Natural killer cell (primary cell): ENCODE results near the gene THRB. TPM values are rescaled to one million over a fixed set of nuclear protein-coding genes. Genes with fewer than 3 reads are reported as not detected.

Experiments used
- ATAC-seq, 3 donors: fragments of 150-1000 bp in 2 of 3; fragments of 200-7000 bp in 1 of 3; cut with Tn5 transposase; 1 replicate in 1 of 3; 2 replicates in 2 of 3; pipeline ENCODE4 v1.10.0; 2021; ENCODE audit warnings: mild to moderate bottlenecking in 2 of 3, moderate library complexity in 2 of 3
- DNase-seq, 2 donors: peaks; one replicate each; pipeline versions ENCODE4 v3.0.0 to v3.0.0-alpha.2; 2013 to 2021; ENCODE audit warnings: mixed read lengths in 1 of 2
- H3K27ac ChIP-seq: one replicate; pipeline ENCODE4 v1.5.1; 2013; ENCODE audit warnings: mild to moderate bottlenecking, low read length
- H3K27me3 ChIP-seq: one replicate; pipeline ENCODE4 v1.6.1; 2013; ENCODE audit warnings: low read length; ENCODE audit not compliant: control insufficient read depth, insufficient read depth
- H3K36me3 ChIP-seq: one replicate; pipeline ENCODE4 v1.6.1; 2013; ENCODE audit warnings: low read length; ENCODE audit not compliant: control insufficient read depth, insufficient read depth
- H3K4me1 ChIP-seq: one replicate; pipeline ENCODE4 v1.6.1; 2013; ENCODE audit warnings: low read length; ENCODE audit not compliant: control insufficient read depth, insufficient read depth
- H3K4me3 ChIP-seq: one replicate; pipeline ENCODE4 v1.5.1; 2013; ENCODE audit warnings: low read length
- H3K9me3 ChIP-seq: one replicate; pipeline ENCODE4 v1.6.1; 2013; ENCODE audit warnings: low read length; ENCODE audit not compliant: control insufficient read depth, insufficient read depth
- H3K27ac Mint-ChIP-seq, 2 donors: one replicate each; pipeline ENCODE4 v1.8.0; 2022; ENCODE audit warnings: mild to moderate bottlenecking in 2 of 2, mixed read lengths in 2 of 2, moderate library complexity in 1 of 2
- H3K27me3 Mint-ChIP-seq, 2 donors: one replicate each; pipeline ENCODE4 v1.8.0; 2022; ENCODE audit warnings: low read depth in 2 of 2, mixed read lengths in 2 of 2
- H3K36me3 Mint-ChIP-seq: one replicate; pipeline ENCODE4 v1.8.0; 2022; ENCODE audit warnings: mixed read lengths
- H3K4me1 Mint-ChIP-seq, 2 donors: one replicate each; pipeline ENCODE4 v1.8.0; 2022; ENCODE audit warnings: mixed read lengths in 2 of 2
- H3K4me3 Mint-ChIP-seq: one replicate; pipeline ENCODE4 v1.8.0; 2022; ENCODE audit warnings: mild to moderate bottlenecking, moderate library complexity, mixed read lengths
- H3K9me3 Mint-ChIP-seq, 2 donors: one replicate each; pipeline ENCODE4 v1.8.0; 2022; ENCODE audit warnings: mixed read lengths in 2 of 2
- CTCF ChIP-seq: fragments of 200-600 bp; IDR thresholded peaks from one replicate; pipeline ENCODE4 v1.8.0; 2022; ENCODE audit warnings: antibody characterized with exemption
- WGBS: methylation state at CpG from one replicate; pipeline ENCODE4 v1.1.7; 2013; ENCODE audit warnings: missing lambda C conversion rate; ENCODE audit not compliant: insufficient coverage; 5-methylcytosine and 5-hydroxymethylcytosine counted together
- intact Hi-C: fragments of 100-400 bp; cut with micrococcal nuclease; formaldehyde crosslinking; loops from one replicate; pipeline ENCODE4 v1.14.2; 2022
- total RNA-seq, 4 donors: library from RNA; stranded (reverse); fragments of 120-200 nt in 1 of 4; gene quantifications; one replicate each; pipeline versions ENCODE4 v1.2.3 to v1.2.4, GENCODE V29; 2013 to 2022

The THRB gene
- total RNA-seq, 3 donors from 2014 or later (not counting 1 experiment from before 2014, with no cell fraction given): 0.05 TPM; not detected in 2

GRCh38 chr3:24368605-24369004 is 126.0 kb downstream of the THRB start:
- Histone ChIP-seq H3K4me1 (no peaks in the 10 kb centered on the region), H3K4me3 (no peak overlapping the region), H3K27me3 (no peaks in the 10 kb centered on the region), H3K27ac (no peak overlapping the region), H3K36me3 (no peaks in the 10 kb centered on the region), H3K9me3 (no peaks in the 10 kb centered on the region)
- Mint-ChIP-seq H3K27ac (no peak overlapping the region), H3K9me3 (peaks cover 0 to 2% of the 10 kb centered on the region in 2 donors), H3K4me1 (no peaks in the 10 kb centered on the region), H3K4me3 (no peak overlapping the region), H3K27me3 (no peaks in the 10 kb centered on the region), H3K36me3 (no peaks in the 10 kb centered on the region)
- WGBS: 50% methylated on average over 1 of the region's 2 CpGs
- DNase-seq (no peak), ATAC-seq (no peak)
- intact Hi-C loops: no loop called here
- no peak for TF ChIP-seq CTCF

- Mint-ChIP-seq H3K27ac (no peak overlapping the region), H3K4me1 (no peaks in the 10 kb centered on the region), H3K4me3 (no peak overlapping the region), H3K9me3 (peaks cover 0 to 2% of the 10 kb centered on the region in 2 donors), H3K27me3 (no peaks in the 10 kb centered on the region), H3K36me3 (no peaks in the 10 kb centered on the region)
- intact Hi-C loops: no loop called here
- WGBS: 80% methylated on average over 2 of the region's 2 CpGs
- no peak for TF ChIP-seq CTCF
- ATAC-seq: no peak
- Histone ChIP-seq H3K27ac (no peak overlapping the region), H3K9me3 (no peaks in the 10 kb centered on the region), H3K27me3 (no peaks in the 10 kb centered on the region), H3K4me3 (no peak overlapping the region), H3K36me3 (no peaks in the 10 kb centered on the region), H3K4me1 (no peaks in the 10 kb centered on the region)
- DNase-seq: no peak
These were observed 126.9 kb downstream of the THRB start for GRCh38 chr3:24367664-24368264.

- DNase-seq: no peak
- H3K9me3 ChIP-seq: no peaks in the 10 kb centered on the region
- intact Hi-C loops: no loop called here
- H3K4me3 ChIP-seq: no peak overlapping the region
- no peaks in the 10 kb centered on the region for H3K4me1 Mint-ChIP-seq
- no peak for TF ChIP-seq CTCF
- H3K4me3 Mint-ChIP-seq: no peak overlapping the region
- peaks cover 2 to 3% of the 10 kb centered on the region in 2 donors for H3K9me3 Mint-ChIP-seq
- no peak overlapping the region for H3K27ac ChIP-seq
- H3K27me3 ChIP-seq: no peaks in the 10 kb centered on the region
- 80% methylated on average over 3 of the region's 3 CpGs for WGBS
- H3K27ac Mint-ChIP-seq: no peak overlapping the region
- no peak for ATAC-seq
- H3K4me1 ChIP-seq: no peaks in the 10 kb centered on the region
- H3K36me3 Mint-ChIP-seq: no peaks in the 10 kb centered on the region
- no peaks in the 10 kb centered on the region for H3K27me3 Mint-ChIP-seq
- H3K36me3 ChIP-seq: no peaks in the 10 kb centered on the region
These were observed 127.4 kb downstream of the THRB start for GRCh38 chr3:24367216-24367615.

GRCh38 chr3:24365168-24365567 is 129.5 kb downstream of the THRB start:
- DNase-seq (no peak), ATAC-seq (no peak)
- Mint-ChIP-seq H3K4me3 (no peak overlapping the region), H3K36me3 (no peaks in the 10 kb centered on the region), H3K9me3 (peaks cover 3 to 5% of the 10 kb centered on the region in 2 donors), H3K27me3 (no peaks in the 10 kb centered on the region), H3K27ac (no peak overlapping the region), H3K4me1 (no peaks in the 10 kb centered on the region)
- no peak overlapping the region for H3K4me3 ChIP-seq
- TF ChIP-seq CTCF: no peak
- WGBS: 0% methylated on average over 2 of the region's 2 CpGs
- intact Hi-C loops: no loop called here
- H3K9me3 ChIP-seq: no peaks in the 10 kb centered on the region
- no peaks in the 10 kb centered on the region for H3K4me1 ChIP-seq
- H3K27ac ChIP-seq: no peak overlapping the region
- no peaks in the 10 kb centered on the region for H3K36me3 ChIP-seq
- H3K27me3 ChIP-seq: no peaks in the 10 kb centered on the region
